Measurements from ENCODE around the gene NLGN1.

NLGN1 gene

DNA sequence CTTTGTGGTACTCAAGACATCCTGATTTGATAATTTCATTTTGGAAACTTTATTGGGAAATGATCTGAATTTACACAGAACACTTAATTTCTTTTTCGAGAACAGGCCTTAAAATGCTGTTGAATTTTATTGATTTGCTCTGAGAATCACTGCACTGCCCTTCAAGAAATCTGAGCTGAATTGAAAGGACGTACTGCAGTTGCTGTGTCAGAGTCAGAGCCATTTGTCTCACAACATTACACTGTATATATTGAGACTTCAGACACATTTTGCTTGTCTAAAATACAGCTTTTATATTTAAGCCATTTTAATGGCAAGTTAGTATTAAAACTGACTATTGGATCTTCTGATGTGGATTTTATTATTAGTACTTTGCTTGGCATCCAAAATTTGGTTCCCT, 504.1 kb downstream of the NLGN1 start:
- no peak for DNase-seq

DNA sequence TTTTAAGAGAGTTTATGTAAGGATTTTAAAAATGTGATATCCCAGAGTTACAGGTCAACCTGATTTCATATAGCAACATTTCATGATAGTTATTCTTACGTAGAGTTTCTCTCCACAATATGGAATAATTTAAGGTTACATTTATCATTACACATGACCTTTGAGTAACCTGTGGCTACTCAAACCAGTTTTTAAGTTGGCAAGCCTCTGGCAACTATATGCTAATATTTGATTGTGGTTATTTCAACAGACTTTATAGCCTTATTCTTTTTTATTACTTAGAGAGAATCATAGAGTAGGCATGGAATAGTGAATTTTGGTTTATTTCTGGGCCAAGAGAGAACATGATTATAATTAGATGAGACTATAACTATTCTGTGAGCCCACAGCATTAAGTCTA, 504.9 kb downstream of the NLGN1 start:
- no peak for DNase-seq

DNA sequence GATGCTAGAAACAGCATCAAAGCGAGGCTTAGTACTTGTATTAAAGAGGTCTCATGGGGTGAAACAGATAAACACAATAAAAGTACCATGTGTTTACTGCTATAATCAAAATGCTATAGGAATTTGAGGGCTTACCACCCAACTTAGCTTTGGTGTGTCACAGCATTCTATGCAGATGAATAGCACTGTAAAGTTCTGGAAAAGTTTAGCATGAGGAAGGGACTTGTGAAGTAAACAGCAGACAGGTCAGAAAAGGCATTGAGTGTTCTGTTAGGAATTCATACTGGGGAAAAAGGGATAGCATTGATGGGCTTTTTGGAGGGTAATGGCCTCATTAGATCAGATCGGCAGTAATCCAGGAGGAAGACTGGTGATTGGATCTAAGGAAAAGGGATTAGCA, 505.3 kb downstream of the NLGN1 start:
- no peak for DNase-seq

DNA sequence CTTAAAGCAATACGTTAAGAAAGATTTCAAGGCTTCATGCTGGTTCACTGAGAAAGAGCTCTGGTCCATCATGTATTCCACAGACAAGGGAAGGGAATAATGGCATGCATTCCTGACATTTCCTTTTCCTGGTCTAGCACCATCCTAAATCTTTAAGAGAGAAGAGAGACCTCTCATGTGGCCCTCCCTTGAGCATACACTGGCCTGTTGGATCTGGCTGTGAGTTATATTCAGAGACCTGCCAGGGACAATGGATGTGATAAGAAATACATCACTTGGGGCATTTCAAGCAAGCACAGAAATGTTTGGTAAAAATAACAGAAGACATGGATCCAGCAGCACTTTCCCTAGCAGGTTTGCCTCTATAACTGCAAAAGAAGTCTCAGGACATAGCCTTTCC, 507.8 kb downstream of the NLGN1 start:
- DNase-seq = no peak

- DNase-seq = peak in 24 of 58 donors; percentile 2 to 76 (median 23)
Observed at GRCh38 chr3:173911446-173911845, 513.9 kb downstream of the NLGN1 start.

DNA sequence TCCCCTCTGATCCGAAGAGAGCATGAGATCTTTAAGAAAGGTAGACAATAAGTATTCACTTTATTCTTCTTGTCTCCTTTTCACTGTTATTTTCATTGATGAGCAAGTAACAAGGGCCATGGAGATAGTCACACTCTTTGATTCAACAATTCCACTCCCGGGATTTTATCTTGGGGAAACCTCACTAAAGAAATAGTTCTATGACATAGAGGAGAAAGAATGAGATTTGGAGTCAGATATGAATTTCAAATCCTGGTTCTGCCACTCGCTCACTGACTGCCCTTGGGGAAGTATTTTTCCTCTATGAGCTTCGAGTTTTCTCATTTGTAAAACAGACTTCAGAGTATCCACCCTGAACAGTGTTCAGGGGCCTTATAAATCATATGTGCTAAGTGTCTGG, 514.6 kb downstream of the NLGN1 start:
- DNase-seq = no peak

DNA sequence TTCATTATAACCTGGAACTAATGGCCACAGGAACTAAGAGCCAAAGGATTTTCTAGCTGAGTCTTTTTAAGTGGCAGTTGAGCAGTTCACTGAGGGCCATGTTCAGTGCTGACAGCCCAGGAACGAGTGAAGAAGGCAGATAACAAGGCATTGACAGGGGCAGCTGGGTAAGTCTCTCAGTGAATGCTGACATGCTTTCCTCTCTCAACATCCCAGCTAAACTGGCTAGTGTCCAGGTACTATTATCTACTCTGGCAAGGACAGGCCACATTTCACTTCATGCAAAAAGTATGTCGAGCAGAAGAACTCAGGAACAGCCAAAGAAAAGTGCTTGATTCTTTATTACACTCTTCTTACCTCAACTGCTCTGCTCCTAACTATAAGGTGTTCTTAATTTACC, 515.9 kb downstream of the NLGN1 start:
- DNase-seq = peak in 7 of 58 donors; percentile 4 to 16 (median 12)

- no peak for DNase-seq
Observed at GRCh38 chr3:173913974-173914421, 516.5 kb downstream of the NLGN1 start.

GRCh38 chr3:173916799-173917198, 519.3 kb downstream of the NLGN1 start:
- DNase-seq = no peak

GRCh38 chr3:173920386-173920785, 522.8 kb downstream of the NLGN1 start:
- DNase-seq = no peak

- no peak for DNase-seq
Observed at GRCh38 chr3:173921732-173922131, 524.2 kb downstream of the NLGN1 start.

GRCh38 chr3:173923204-173923603, 525.7 kb downstream of the NLGN1 start:
- no peak for DNase-seq

GRCh38 chr3:173930251-173930650, 532.7 kb downstream of the NLGN1 start:
- DNase-seq = no peak

- DNase-seq = peak in 10 of 58 donors; percentile 4 to 45 (median 20)
Observed at GRCh38 chr3:173932624-173933023, 535.1 kb downstream of the NLGN1 start.

GRCh38 chr3:173933113-173933512, 535.6 kb downstream of the NLGN1 start:
- no peak for DNase-seq

DNA sequence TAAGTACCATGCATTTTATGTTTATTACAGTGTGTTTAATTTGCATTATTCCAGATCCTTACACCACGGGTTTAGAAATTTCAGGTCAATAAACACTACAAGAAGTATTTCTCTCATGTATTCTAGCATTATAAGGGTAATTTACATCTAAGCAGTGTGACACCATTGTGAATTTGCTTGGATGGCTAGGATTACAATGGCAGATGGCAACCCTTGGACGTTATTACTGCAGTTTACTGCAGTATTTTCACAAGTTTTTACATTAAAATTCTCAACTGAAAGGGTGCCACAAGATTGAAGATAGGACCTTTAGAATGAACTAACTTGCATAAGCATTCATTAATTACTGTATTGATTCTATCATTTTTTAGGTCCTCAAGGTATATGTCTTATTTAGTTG, 538.8 kb downstream of the NLGN1 start:
- no peak for DNase-seq

DNA sequence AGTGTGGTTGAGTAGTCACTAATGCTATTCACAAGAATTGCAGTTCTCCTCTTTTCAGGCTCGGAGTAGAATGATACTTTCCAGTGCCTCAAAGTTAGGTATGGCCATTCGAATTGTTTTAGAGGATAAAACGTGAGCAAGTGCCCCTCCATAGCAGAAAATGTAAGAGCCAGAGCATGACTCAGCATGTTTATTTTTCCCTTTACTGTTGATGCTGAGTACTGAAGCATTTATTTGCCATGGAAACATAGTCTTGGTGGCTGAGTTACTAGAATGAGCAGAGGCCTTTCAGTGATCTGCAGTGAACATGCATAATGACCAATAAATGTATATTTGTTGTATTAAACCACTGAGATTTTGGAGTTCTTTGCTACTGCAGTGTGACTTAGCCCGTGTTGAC, 540.6 kb downstream of the NLGN1 start:
- DNase-seq = no peak

DNA sequence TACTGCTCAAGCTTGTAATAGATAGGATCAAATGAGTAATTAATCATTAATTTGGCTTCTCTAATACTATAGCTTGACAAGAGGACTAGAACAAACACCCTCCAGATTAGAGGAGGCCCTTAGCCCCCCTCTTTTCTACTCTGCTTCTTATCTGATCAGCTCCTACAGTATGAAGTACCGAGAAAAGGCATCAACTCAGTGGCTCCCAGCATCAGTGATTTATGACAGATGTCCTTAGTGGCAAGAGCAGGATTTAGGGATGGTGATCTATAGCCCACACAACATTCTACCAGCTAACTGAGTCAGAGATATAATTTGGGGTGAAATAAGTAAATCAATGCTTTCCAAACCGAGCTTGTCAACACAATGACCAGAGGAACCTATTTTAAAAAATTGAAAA, 541.1 kb downstream of the NLGN1 start:
- DNase-seq = no peak

GRCh38 chr3:173939331-173939730, 541.8 kb downstream of the NLGN1 start:
- no peak for DNase-seq

- DNase-seq = no peak
Observed at GRCh38 chr3:173943264-173943663, 545.7 kb downstream of the NLGN1 start.

- peak in 1 of 58 donors; percentile 8 for DNase-seq
Observed at GRCh38 chr3:173945170-173945569, 547.6 kb downstream of the NLGN1 start.

GRCh38 chr3:173945806-173946205, 548.3 kb downstream of the NLGN1 start:
- DNase-seq = no peak

GRCh38 chr3:173954647-173955046, 557.1 kb downstream of the NLGN1 start:
- DNase-seq = no peak

GRCh38 chr3:173957646-173958045, 560.1 kb downstream of the NLGN1 start:
- peak in 3 of 58 donors; percentile 3 to 26 (median 4) for DNase-seq

Data from anterior cingulate cortex (tissue), 58 donors.